ENCODE results near the gene SLC39A6.
"Not testable (repeated sequence)": the region's sequence is repeated elsewhere in the genome, so short reads cannot be mapped to it uniquely, and the experiment has no call there.

Gene SLC39A6

GRCh38 chr18:36132756-36133155 lies 3.6 kb upstream of the SLC39A6 start:
- no peak for DNase-seq

- no peak for DNase-seq
Observed at GRCh38 chr18:36131692-36132483, 2.7 kb upstream of the SLC39A6 start.

GRCh38 chr18:36130883-36131653 lies 1.9 kb upstream of the SLC39A6 start:
- DNase-seq = no peak

- DNase-seq = no peak
Observed at GRCh38 chr18:36130039-36130831, 1.1 kb upstream of the SLC39A6 start.

- DNase-seq = no peak
Observed at GRCh38 chr18:36128907-36129299, 237 bp downstream of the SLC39A6 start.

- no peak for DNase-seq
Observed at GRCh38 chr18:36128530-36128870, 640 bp downstream of the SLC39A6 start.

GRCh38 chr18:36127836-36128529 lies 1.2 kb downstream of the SLC39A6 start:
- no peak for DNase-seq

GRCh38 chr18:36126668-36127067 lies 2.5 kb downstream of the SLC39A6 start:
- no peak for DNase-seq

- DNase-seq = no peak
Observed at GRCh38 chr18:36124841-36125240, 4.3 kb downstream of the SLC39A6 start.

GRCh38 chr18:36120297-36120696 lies 8.8 kb downstream of the SLC39A6 start:
- DNase-seq = no peak

GRCh38 chr18:36116771-36117170 lies 12.4 kb downstream of the SLC39A6 start:
- not testable (repeated sequence) for DNase-seq

- no peak for DNase-seq
Observed at GRCh38 chr18:36114738-36115137, 14.4 kb downstream of the SLC39A6 start.

GRCh38 chr18:36114251-36114650 lies 14.9 kb downstream of the SLC39A6 start:
- no peak for DNase-seq

GRCh38 chr18:36112302-36112701 lies 16.8 kb downstream of the SLC39A6 start:
- no peak for DNase-seq

- DNase-seq = no peak
Observed at GRCh38 chr18:36109737-36110136, 19.4 kb downstream of the SLC39A6 start.

- DNase-seq = no peak
Observed at GRCh38 chr18:36108601-36109000, 20.5 kb downstream of the SLC39A6 start.

- DNase-seq = no peak
Observed at GRCh38 chr18:36108196-36108595, 20.9 kb downstream of the SLC39A6 start.

GRCh38 chr18:36107477-36107876 lies 21.7 kb downstream of the SLC39A6 start:
- no peak for DNase-seq

- no peak for DNase-seq
Observed at GRCh38 chr18:36104749-36105148, 24.4 kb downstream of the SLC39A6 start.

GRCh38 chr18:36101943-36102342 lies 27.2 kb downstream of the SLC39A6 start:
- no peak for DNase-seq

GRCh38 chr18:36099311-36099710 lies 29.8 kb downstream of the SLC39A6 start:
- DNase-seq = no peak

GRCh38 chr18:36096955-36097354 lies 32.2 kb downstream of the SLC39A6 start:
- DNase-seq = no peak

- peak; percentile 37 for DNase-seq
Observed at GRCh38 chr18:36095936-36096519, 33.1 kb downstream of the SLC39A6 start.
